HG02678 (cell line): ENCODE results near the gene RRP12.
A peak's percentile ranks its signal among the peaks of the same experiment; 100 is the strongest.
"Not testable (repeated sequence)": the region's sequence is repeated elsewhere in the genome, so short reads cannot be mapped to it uniquely, and the experiment has no call there.

Source experiments
- ATAC-seq: cut with Tn5 transposase; IDR thresholded peaks from one replicate; pipeline ENCODE4 v1.9.1; 2021; ENCODE audit warnings: mild to moderate bottlenecking, moderate library complexity; ENCODE audit not compliant: unreplicated experiment

The RRP12 gene

DNA sequence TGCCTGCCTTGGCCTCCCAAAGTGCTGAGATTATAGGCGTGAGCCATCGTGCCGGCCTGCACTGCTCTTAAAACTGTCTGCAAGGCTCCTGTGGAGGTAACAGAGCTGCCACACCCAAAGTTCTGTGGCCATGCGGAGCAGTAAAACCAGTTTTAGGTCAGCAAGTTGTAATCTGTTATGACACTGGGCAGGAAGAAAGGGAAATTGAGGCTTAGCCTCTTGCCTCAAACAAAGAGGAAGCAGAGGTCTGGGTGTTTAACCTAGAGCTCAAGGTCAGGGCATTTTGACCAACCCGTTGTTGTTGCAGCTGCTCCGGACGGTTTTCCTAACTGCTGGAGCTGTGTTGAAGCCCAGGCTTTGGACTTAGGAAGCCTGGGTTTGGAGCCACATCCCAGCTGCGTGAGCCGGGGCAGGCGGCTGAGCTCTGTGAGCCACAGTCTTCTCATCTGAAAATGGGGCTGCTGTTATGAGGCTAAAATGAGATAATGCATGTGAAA is 7.4 kb upstream of the RRP12 start:
- ATAC-seq: no peak

DNA sequence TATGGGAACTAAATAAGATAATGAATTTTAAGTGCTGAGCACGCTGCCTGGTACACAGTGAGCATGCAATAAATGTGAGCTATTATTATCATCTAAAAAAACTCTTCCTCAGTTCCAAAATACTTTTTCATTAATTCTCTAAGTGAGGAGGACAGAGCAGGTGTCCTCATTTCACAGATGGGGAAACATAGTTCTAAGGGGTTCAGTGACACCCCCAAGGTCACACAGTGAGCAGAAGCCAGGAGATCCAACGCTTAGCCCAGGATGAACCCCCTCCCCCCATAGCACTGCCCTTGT is 6.8 kb upstream of the RRP12 start:
- ATAC-seq: no peak

GRCh38 chr10:97407211-97407951 is 6.2 kb upstream of the RRP12 start:
- ATAC-seq: peak; percentile 95

DNA sequence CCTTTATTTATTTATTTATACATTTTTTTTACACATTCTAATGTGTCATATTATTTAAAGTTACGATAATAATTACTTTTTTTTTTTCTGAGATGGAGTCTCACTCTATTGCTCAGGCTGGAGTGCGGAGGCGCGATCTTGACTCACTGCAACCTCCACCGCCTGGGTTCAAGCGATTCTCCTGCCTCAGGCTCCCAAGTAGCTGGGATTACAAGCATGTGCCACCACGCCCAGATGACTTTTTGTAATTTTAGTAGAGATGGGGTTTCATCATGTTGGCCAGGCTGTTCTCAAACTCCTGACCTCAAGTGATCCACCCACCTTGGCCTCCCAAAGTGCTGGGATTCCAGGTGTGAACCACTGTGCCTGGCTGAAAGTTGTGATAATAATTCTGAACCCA is 5.3 kb upstream of the RRP12 start:
- ATAC-seq: not testable (repeated sequence)

DNA sequence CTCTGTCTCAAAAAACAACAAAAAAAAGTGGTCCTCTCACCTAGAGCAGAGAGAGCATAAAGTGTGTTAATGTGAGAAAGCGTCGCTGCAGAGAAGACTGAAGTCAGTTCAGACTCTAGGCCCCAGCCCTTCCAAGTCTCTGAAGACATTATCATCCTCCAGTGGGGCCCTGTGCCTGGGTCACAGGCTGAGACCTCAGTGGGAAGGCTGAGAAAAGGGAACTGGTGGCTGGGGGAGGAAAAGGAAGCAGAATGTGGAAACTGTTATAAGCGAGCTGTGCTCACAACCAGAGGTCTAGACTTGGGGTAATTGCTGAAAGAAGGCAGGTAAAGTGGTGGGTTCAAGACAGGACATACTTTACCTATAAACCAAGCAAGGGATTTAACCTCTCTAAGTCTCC is 4.9 kb upstream of the RRP12 start:
- ATAC-seq: no peak

- ATAC-seq: no peak
Measured at GRCh38 chr10:97404044-97404443, 2.9 kb upstream of the RRP12 start.

DNA sequence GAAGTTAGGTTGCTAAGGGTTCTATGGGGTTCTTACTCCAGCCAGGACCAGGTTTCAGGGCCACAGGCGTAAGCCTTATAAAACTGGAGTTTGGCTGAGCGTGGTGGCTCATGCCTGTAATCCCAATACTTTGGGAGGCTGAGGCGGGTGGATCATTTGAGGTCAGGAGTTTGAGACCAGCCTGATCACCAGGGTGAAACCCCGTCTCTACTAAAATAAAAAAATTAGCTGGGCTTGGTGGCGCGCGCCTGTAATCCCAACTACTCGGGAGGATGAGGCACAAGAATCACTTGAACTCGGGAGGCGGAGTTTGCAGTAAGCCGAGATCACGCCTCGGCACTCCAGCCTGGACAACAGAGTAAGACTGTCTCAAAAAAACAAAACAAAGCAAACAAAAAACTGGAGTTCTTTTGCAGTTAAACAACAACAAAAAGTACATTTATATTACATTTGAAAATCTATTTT is 347 bp upstream of the RRP12 start:
- ATAC-seq: no peak

GRCh38 chr10:97399843-97400545 is 1.1 kb downstream of the RRP12 start:
- no peak for ATAC-seq

DNA sequence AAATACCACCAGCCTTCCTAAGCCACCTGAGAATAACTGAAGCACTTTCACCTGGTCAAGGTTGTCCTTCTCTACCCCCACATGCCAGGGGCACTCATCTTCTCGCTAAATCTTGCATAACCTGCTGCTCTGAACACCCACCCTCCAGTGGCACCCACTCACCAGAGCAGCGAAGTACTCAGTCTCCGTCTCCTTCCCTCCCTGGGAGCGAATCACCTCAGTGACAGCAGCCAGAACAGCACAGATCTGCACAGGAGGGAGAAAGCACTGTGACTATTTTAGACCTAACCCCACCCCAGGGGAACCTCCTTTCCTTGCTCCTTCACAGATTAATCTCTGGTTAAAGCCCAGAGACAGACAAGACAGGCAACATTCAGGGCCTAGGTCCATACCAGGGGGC is 5.1 kb downstream of the RRP12 start:
- ATAC-seq: no peak

DNA sequence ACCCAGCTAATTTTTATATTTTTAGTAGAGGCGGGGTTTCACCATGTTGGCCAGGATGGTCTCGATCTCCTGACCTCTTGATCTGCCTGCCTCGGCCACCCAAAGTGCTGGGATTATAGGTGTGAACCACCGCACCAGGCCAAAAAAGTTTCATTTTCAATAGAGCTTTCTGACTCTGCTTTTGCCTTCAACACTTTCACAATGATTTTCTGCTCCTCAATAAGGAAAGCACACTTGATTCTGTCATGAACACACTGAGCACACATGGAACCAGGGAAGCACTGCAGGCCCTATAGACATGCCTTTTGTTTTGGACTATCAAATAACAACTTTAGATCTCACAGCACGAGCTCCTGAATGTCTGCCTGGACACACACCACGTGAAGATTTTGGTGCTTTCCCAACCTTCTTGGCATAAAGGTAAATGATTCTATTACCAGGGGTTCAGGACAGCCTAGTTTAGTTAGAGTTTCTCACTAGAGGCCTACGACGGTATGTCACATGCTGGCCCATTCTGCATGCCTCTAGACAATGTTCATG is 8.0 kb downstream of the RRP12 start:
- no peak for ATAC-seq

DNA sequence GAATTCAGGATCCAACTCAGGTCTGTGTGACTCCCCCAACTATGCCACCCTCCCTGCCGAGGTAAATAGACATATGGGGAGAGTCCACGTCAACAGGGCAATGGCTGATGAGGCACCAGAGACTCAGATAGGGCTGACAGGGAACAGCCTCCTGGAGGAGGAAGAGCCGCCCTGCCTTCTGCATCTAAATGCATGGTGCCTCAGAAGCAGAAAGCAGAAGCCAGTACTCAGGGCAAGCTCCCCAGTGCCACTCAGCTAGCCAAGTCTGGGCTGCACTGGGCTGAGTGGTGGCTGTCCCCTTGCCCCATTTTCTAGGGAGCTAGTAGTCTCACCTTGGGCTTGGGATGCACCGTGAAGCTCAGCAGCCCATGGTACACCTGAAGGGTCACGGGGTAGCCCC is 11.0 kb downstream of the RRP12 start:
- no peak for ATAC-seq

- no peak for ATAC-seq
Measured at GRCh38 chr10:97388152-97388551, 13.0 kb downstream of the RRP12 start.

- ATAC-seq: no peak
Measured at GRCh38 chr10:97385565-97385964, 15.6 kb downstream of the RRP12 start.

GRCh38 chr10:97384641-97385040 is 16.5 kb downstream of the RRP12 start:
- no peak for ATAC-seq

GRCh38 chr10:97384156-97384555 is 17.0 kb downstream of the RRP12 start:
- ATAC-seq: no peak

- no peak for ATAC-seq
Measured at GRCh38 chr10:97383159-97383558, 18.0 kb downstream of the RRP12 start.

GRCh38 chr10:97381626-97382025 is 19.5 kb downstream of the RRP12 start:
- ATAC-seq: no peak

DNA sequence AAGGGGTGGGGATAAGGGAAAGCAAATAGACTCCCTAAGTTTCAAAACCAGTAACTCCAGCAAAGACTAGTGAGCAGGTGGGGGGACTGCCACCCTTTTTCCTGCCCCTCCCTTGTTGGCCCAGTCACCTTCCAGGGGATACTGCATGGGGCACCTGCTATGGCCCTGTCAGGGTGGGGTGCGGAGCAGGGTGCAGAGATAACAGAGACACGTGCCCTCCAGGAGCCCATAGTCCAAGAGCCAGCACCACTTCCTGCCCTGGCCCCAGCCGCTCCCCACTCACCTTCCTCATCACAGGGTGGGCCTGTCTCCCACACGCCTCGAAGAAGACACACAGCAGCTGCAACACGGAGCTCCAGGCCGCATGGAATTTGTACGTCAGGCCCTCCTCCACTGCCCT is 20.6 kb downstream of the RRP12 start:
- no peak for ATAC-seq

DNA sequence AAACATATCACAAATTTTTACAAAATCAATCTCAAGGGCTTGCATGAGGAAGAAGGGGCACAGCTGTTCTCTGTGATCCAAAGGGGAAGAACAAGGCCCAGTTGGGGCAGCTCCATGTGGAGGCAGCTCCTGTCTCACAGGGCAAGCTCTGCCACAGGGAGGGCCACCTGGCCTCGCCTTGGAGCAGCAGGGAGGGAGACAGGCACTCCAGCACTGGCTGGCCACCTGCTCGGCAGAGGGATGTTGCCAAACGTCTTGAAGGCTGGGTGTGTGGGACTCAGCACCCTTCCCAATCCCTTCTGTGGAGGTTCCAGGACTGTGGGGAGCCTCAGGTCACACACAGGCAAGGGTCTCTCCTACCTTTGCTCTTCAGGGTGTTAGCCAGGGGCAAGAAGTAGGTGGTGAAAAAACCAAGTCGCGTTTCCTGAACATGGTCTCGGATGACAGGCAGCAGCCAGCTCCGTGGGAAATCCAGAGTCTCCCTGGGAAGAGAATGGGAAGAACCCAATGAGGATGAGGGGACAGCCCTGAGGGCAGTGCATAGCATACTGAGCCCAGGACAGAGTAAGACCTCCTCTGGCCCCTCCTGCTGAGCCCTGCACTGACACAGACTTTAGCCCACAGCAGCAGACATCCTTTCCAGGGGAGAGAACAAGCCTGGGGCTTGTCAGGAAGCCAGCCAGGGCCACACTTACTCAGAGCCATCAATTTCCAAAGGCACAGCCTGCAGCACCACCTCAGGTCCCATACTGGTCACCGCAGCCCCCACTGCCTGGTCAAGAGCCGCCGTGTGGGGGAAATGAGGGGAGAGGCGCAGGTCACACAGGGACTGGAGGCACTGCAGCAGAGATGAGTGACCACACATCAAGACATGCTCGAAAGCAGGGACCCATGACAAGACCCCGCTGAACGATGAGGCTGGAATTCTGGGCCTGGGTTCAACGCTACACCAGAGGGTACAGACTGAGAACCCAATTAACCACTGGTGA is 21.9 kb downstream of the RRP12 start:
- no peak for ATAC-seq

DNA sequence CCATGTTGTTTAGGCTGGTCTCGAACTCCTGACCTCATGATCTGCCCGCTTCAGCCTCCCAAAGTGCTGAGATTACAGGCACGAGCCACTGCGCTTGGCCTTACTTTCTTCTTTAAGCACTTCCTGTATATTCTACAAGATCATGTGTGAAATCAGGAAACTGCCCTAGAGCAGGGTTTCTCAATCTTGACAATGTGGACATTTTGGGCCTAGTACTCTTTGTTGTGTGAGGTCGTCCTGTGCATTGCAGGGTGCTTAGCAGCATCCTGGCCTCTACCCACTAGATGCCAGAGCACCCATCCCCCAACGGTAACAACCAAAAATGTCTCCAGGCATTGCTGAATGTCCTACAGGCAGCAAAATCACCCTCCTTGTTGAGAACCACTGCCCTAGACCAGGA is 24.7 kb downstream of the RRP12 start:
- no peak for ATAC-seq

- no peak for ATAC-seq
Measured at GRCh38 chr10:97373456-97373855, 27.7 kb downstream of the RRP12 start.
